Measurements from ENCODE around the gene ZAR1. TPM values are rescaled to one million over a fixed set of nuclear protein-coding genes. Genes with fewer than 3 reads are reported as not detected.

The ZAR1 gene
- total RNA-seq, 1 donor from 2014 or later: not detected

GRCh38 chr4:48490680-48491513 lies 845 bp downstream of the ZAR1 start:
- DNase-seq: no peak

- DNase-seq: no peak
These were observed 1.6 kb downstream of the ZAR1 start for GRCh38 chr4:48491514-48492176.

- no peak for DNase-seq
These were observed 3.5 kb downstream of the ZAR1 start for GRCh38 chr4:48493452-48494100.

DNA sequence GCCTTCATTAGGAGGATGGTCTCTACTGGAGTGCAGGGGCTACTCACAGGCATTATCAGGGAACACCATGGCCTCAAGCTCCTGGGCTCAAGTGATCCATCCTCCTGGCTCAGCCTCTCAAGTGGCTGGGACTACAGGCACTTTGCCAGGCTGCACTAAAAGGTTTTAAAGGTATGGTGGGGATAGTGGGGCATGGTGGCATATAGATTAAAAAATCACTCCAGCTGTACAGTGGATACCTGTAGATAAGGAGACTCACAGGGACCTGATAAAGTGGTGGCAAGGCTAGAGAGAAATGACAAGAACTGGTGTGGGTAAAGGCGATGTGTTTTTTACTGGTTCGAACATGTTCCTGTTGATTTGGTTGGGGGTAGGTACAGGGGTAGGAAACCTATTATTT lies 5.9 kb downstream of the ZAR1 start:
- DNase-seq: no peak

- DNase-seq: no peak
These were observed 8.8 kb downstream of the ZAR1 start for GRCh38 chr4:48498895-48499294.

DNA sequence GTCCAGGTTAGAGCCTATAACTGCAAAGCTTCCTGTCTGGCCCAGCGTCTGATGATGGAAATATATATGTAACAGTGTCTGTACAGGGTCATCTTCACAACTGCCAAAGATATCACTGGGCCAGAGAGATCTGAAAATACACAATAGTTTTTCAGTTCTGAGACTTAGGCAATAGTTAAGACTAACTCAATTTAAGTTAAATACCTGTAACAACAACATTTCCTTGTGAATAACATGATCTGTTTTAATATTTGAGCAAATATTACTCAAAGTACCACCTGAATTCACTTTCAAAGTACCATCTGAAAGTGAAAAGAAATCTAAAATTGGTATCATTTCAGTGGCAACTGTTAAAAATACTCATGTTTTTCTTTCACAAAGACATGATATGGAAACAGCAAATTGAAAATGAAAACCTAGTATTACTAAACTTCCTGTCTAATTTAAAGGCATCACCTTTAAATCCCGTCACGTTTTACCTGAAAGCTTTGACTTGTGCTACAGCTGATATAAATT lies 9.6 kb downstream of the ZAR1 start:
- no peak for DNase-seq

- no peak for DNase-seq
These were observed 13.4 kb downstream of the ZAR1 start for GRCh38 chr4:48503233-48504025.

DNA sequence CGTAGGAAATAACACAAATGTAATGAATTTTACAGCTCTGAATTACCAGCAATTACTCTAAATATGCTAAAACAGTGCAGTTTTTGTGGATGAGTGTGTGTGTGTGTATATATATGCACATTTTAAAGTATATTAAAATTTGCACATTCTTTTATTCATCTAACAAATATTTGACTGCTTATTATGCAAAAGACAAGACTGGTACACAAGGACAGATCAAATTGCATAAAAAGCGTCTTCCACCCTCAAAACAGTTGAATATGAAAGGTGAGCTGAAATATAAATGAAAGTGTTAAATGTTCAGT lies 13.9 kb downstream of the ZAR1 start:
- no peak for DNase-seq

DNA sequence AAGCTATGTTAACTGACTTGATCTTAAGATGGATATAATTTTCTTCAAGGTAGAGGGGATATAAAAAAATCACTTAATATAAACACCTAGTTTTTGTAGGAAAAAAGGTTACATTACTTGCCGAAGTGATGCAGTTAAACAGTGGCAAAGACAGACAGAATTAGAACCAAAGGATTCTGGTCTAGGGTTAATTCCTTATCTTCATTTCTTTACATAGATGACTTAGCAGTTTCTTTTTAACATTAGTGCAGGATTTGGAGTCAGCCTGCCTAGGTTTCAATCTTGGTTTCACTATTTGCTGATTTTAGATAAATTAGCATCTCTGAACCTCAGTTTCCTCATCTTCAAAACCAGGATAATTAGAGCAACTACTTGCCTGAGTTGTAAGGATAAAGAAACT lies 14.3 kb downstream of the ZAR1 start:
- DNase-seq: no peak

DNA sequence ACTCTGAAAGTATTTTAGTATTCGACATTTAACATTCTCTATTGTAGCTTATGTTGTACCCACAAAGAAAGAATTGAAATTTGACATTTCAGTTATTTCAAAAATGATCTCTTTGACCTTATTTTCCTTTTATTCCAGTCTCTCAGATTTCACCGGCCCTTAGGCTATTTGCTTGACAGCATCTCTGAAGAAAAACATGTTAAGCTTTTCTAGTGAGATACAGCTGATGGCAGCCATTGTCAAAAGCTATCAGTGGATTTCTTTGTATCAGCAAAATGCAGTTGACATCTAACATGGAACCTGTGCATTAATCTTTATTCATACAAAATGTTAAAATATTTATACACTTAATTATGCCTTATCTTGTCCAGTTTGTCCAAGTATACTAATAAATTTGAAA lies 16.7 kb downstream of the ZAR1 start:
- DNase-seq: no peak

GRCh38 chr4:48509543-48509942 lies 19.5 kb downstream of the ZAR1 start:
- DNase-seq: no peak

DNA sequence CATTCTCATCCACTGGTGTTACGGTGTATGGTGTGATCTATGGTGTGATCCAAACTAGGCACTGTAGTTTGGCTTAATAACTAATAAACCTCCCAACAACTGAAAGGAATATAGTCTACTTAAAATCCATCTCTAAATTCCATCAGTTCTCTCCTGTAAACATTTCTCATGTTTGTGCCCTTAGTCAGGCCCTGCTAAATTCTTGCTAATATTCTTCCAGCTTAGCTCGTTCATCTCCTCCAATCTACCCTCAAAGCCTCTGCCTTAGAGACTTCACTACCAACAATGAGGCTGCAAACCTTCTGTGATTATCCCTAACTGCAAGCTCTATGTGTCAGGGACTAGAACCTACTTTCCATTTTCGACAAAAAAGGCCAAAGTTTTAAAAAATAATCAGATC lies 28.1 kb downstream of the ZAR1 start:
- no peak for DNase-seq

- no peak for DNase-seq
These were observed 36.4 kb downstream of the ZAR1 start for GRCh38 chr4:48526406-48526805.

- no peak for DNase-seq
These were observed 48.3 kb downstream of the ZAR1 start for GRCh38 chr4:48538358-48538757.

GRCh38 chr4:48539597-48539996 lies 49.5 kb downstream of the ZAR1 start:
- DNase-seq: no peak

DNA sequence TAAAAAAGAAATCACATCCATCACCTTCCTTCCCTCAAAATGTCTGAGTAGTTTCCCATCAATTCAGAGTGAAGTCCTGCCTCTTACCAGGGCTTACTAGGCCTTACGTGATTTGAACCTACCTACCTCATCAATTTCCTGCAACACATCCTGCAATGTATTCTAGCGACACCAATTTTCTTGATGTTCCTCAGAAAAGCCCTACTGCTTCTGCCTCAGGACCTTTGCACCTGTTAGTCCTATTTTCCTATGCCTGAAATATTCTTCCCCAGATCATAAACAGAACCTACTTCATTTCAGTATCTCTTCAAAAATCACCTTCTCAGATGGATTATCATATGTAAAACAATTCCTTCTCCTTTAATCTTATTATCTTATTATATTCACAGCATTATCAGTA lies 52.8 kb downstream of the ZAR1 start:
- no peak for DNase-seq

- DNase-seq: no peak
These were observed 53.7 kb downstream of the ZAR1 start for GRCh38 chr4:48543796-48544195.

Other genes with a start within 250 kb of the ZAR1 start
- 5.5 TPM for gene TEC, start 220.4 kb upstream of the ZAR1 start, total RNA-seq
- 345 TPM for gene SLAIN2, start 148.7 kb upstream of the ZAR1 start, total RNA-seq
- gene SLC10A4, start 6.9 kb upstream of the ZAR1 start, total RNA-seq: 3.9 TPM